GF-D8 (cell line): ENCODE results near the gene IMMP2L.

Source experiments
- DNase-seq: peaks from one replicate; lab custom pipeline; 2025; lab: John Stamatoyannopoulos, UW

Gene IMMP2L

GRCh38 chr7:111210996-111211395 lies 351.3 kb downstream of the IMMP2L start:
- no peak for DNase-seq

GRCh38 chr7:111210043-111210442 lies 352.2 kb downstream of the IMMP2L start:
- no peak for DNase-seq

- DNase-seq = no peak
Observed at GRCh38 chr7:111205251-111205650, 357.0 kb downstream of the IMMP2L start.

- no peak for DNase-seq
Observed at GRCh38 chr7:111202321-111202720, 360.0 kb downstream of the IMMP2L start.

GRCh38 chr7:111199643-111200042 lies 362.6 kb downstream of the IMMP2L start:
- no peak for DNase-seq

GRCh38 chr7:111198255-111198654 lies 364.0 kb downstream of the IMMP2L start:
- DNase-seq = no peak

GRCh38 chr7:111196655-111197054 lies 365.6 kb downstream of the IMMP2L start:
- DNase-seq = no peak

- DNase-seq = no peak
Observed at GRCh38 chr7:111192614-111193413, 369.5 kb downstream of the IMMP2L start.

GRCh38 chr7:111190804-111191203 lies 371.5 kb downstream of the IMMP2L start:
- no peak for DNase-seq

GRCh38 chr7:111184987-111185386 lies 377.3 kb downstream of the IMMP2L start:
- no peak for DNase-seq

GRCh38 chr7:111183321-111183720 lies 379.0 kb downstream of the IMMP2L start:
- DNase-seq = no peak

- DNase-seq = no peak
Observed at GRCh38 chr7:111180338-111180737, 382.0 kb downstream of the IMMP2L start.

GRCh38 chr7:111175908-111176441 lies 386.3 kb downstream of the IMMP2L start:
- DNase-seq = no peak

GRCh38 chr7:111174510-111174909 lies 387.8 kb downstream of the IMMP2L start:
- DNase-seq = no peak

- no peak for DNase-seq
Observed at GRCh38 chr7:111173990-111174389, 388.3 kb downstream of the IMMP2L start.

- no peak for DNase-seq
Observed at GRCh38 chr7:111173528-111173927, 388.8 kb downstream of the IMMP2L start.

GRCh38 chr7:111172564-111173257 lies 389.6 kb downstream of the IMMP2L start:
- DNase-seq = no peak

GRCh38 chr7:111168182-111168581 lies 394.1 kb downstream of the IMMP2L start:
- DNase-seq = no peak

- no peak for DNase-seq
Observed at GRCh38 chr7:111164442-111164841, 397.9 kb downstream of the IMMP2L start.

- DNase-seq = no peak
Observed at GRCh38 chr7:111162692-111163091, 399.6 kb downstream of the IMMP2L start.

GRCh38 chr7:111160297-111160696 lies 402.0 kb downstream of the IMMP2L start:
- no peak for DNase-seq

GRCh38 chr7:111159426-111159825 lies 402.9 kb downstream of the IMMP2L start:
- no peak for DNase-seq

- no peak for DNase-seq
Observed at GRCh38 chr7:111150709-111151108, 411.6 kb downstream of the IMMP2L start.
